Mucosa of gallbladder (tissue), 1 donor: Measurements from ENCODE around the gene TDRD9. TPM values are rescaled to one million over a fixed set of nuclear protein-coding genes. Genes with fewer than 3 reads are reported as not detected.

Experiments
- DNase-seq: peaks from one replicate; pipeline ENCODE4 v3.0.0-alpha.2; 2020; ENCODE audit warnings: low spot score
- total RNA-seq: library from RNA; stranded (reverse); gene quantifications from one replicate; pipeline ENCODE4 v1.2.1, GENCODE V29; 2021
- donor health status: DM: no; HTN: no; CAD: no.

The TDRD9 gene
- total RNA-seq, 1 donor from 2014 or later = 8.7 TPM

GRCh38 chr14:104023325-104024055 is 95.2 kb downstream of the TDRD9 start:
- DNase-seq = no peak

- DNase-seq = no peak
Measured at GRCh38 chr14:104025534-104025933, 97.3 kb downstream of the TDRD9 start.

- no peak for DNase-seq
Measured at GRCh38 chr14:104026024-104026423, 97.8 kb downstream of the TDRD9 start.

- DNase-seq = no peak
Measured at GRCh38 chr14:104030958-104031357, 102.7 kb downstream of the TDRD9 start.

- no peak for DNase-seq
Measured at GRCh38 chr14:104031384-104031783, 103.1 kb downstream of the TDRD9 start.

- DNase-seq = no peak
Measured at GRCh38 chr14:104034976-104035699, 106.9 kb downstream of the TDRD9 start.

GRCh38 chr14:104036212-104036611 is 108.0 kb downstream of the TDRD9 start:
- DNase-seq = no peak

- no peak for DNase-seq
Measured at GRCh38 chr14:104037074-104037473, 108.8 kb downstream of the TDRD9 start.

GRCh38 chr14:104037903-104038302 is 109.6 kb downstream of the TDRD9 start:
- no peak for DNase-seq

- no peak for DNase-seq
Measured at GRCh38 chr14:104039214-104039613, 111.0 kb downstream of the TDRD9 start.

GRCh38 chr14:104040539-104040938 is 112.3 kb downstream of the TDRD9 start:
- DNase-seq = no peak

GRCh38 chr14:104041430-104042104 is 113.3 kb downstream of the TDRD9 start:
- no peak for DNase-seq

GRCh38 chr14:104044016-104044415 is 115.8 kb downstream of the TDRD9 start:
- DNase-seq = no peak

- DNase-seq = no peak
Measured at GRCh38 chr14:104047761-104048160, 119.5 kb downstream of the TDRD9 start.

- DNase-seq = no peak
Measured at GRCh38 chr14:104048758-104049507, 120.7 kb downstream of the TDRD9 start.

- DNase-seq = no peak
Measured at GRCh38 chr14:104049576-104050240, 121.5 kb downstream of the TDRD9 start.

- no peak for DNase-seq
Measured at GRCh38 chr14:104051092-104051813, 123.0 kb downstream of the TDRD9 start.

GRCh38 chr14:104054222-104054905 is 126.1 kb downstream of the TDRD9 start:
- no peak for DNase-seq

GRCh38 chr14:104062281-104062680 is 134.0 kb downstream of the TDRD9 start:
- DNase-seq = no peak

GRCh38 chr14:104064003-104064402 is 135.7 kb downstream of the TDRD9 start:
- no peak for DNase-seq
